Mammary epithelial cell (primary cell): ENCODE results near the gene PAIP2B.

ENCODE experiments used
- EZH2 ChIP-seq: IDR thresholded peaks from 2 replicates; pipeline ENCODE4 v1.6.1; 2012; ENCODE audit warnings: low read length, inconsistent platforms, borderline replicate concordance
- TF ChIP-seq, protein P1 (sequence below), 2 donors: IDR thresholded peaks in 1 of 2; conservative IDR thresholded peaks in 1 of 2; 2 replicates each; pipeline ENCODE4 v1.5.1; 2011 to 2012; ENCODE audit warnings: inconsistent platforms in 2 of 2, low read length in 2 of 2, mild to moderate bottlenecking in 2 of 2, control low read depth in 1 of 2, low read depth in 1 of 2; ENCODE audit not compliant: insufficient read depth in 1 of 2; ENCODE audit errors: extremely low read depth in 1 of 2

DNA sequence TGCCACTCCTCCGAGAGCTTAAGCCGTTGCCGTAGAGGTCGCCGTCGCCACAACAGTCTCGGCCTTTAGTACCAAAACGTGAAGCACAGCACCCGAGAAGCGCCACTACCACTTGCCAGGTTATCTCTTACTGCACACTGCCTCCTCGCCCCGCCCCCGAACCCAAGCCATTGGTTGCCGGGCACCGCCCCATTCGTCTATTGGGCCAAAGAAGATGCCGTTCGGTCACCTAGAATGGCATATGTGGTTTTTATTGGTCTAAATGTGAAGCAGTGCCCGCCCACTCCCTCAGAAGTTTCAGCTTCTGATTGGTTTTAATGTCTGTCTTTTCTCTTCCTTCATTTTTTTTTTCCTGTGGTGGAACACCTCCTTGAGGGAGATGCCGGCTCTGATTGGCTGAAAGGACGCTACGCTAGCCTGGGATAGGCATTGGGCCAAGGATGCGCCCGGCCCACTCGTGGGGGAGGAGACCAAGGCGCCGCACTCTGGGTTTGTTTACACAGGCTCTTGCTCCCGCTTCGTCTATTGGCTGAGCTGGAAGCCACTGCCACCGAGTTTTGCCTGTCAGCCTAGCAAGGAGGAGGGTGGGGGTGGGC lies at the start of gene PAIP2B:
- TF ChIP-seq, protein P1, sequence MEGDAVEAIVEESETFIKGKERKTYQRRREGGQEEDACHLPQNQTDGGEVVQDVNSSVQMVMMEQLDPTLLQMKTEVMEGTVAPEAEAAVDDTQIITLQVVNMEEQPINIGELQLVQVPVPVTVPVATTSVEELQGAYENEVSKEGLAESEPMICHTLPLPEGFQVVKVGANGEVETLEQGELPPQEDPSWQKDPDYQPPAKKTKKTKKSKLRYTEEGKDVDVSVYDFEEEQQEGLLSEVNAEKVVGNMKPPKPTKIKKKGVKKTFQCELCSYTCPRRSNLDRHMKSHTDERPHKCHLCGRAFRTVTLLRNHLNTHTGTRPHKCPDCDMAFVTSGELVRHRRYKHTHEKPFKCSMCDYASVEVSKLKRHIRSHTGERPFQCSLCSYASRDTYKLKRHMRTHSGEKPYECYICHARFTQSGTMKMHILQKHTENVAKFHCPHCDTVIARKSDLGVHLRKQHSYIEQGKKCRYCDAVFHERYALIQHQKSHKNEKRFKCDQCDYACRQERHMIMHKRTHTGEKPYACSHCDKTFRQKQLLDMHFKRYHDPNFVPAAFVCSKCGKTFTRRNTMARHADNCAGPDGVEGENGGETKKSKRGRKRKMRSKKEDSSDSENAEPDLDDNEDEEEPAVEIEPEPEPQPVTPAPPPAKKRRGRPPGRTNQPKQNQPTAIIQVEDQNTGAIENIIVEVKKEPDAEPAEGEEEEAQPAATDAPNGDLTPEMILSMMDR (conservative IDR thresholded peaks at IDR 0.05 in 1 of 2, IDR thresholded peaks at IDR 0.05 in 1 of 2; ENCODE audit: extremely low read depth in 1 of 2, insufficient read depth in 1 of 2, low read depth in 1 of 2, low read length in 2 of 2) = no peak
- TF ChIP-seq EZH2 = no peak
